SKM-1 (cell line): ENCODE measurements around the gene DGKI.

Source experiments
- DNase-seq: peaks from one replicate; lab custom pipeline; 2025; ENCODE audit not compliant: unreplicated experiment; lab: John Stamatoyannopoulos, UW

Gene DGKI

DNA sequence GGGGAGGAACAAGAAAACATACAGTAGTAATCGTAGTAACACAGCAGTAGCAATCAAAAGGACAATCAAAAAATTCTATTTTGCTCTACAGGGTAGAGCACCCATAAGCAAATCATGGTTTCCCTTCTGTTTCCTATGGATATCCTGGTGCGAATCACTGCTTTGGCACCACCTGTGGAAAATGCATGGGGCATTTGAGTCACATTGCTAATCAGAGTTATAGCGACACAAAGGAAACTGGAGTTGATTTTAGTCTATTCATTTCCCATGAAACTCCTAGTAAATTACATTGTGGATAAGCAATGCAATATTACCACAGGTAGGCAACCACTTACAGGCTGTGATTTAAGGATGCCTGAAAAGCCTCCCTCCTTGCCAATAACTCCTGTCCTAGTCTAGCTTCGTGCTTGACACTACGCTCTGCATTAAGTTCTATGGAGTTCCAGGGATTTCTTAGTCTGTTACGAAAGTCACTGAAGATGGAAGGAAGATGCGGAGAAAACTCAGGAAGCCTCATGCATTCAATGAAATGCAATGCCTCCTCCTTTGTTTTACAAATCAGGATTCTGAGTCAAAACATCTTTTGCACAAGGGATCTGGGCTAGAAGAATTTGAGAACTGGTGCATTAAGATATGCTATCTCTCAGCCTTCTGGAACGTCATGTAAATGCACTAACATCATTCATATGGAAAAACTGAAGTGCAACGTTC, 188.4 kb downstream of the DGKI start:
- no peak for DNase-seq

DNA sequence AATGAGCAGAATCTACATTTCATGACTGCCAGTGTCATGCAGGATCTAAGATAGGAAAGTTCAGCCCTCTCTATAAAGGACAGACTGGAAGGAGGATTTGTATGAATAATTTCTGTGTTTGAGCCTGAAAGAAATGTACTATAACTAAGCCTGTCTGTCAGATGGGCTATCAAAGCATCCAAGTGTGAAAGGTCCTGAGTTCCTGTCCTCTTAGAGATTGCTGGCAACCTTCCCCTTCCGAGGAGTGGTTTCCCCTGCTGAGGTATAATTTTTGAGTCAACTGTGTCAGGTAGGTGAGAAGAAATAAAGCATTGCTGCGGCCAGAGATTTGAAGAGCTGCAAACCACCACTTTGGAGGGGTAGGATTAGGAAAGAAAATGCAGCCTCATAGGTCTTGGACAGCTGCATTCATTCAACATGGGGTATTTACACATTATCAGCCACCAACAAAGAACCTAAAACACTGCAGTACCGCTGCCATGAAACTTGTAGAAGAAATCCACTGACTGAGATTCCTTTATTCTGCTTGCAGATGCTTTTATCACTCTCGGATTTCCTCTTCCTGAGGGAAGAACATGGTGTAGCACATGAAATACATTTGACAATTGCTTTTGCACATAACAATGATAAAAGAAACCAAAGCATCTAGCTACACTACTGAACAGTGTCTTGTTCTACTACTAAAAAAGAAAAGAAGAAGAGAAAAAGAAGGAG, 189.1 kb downstream of the DGKI start:
- DNase-seq: no peak

- DNase-seq: no peak
Measured at GRCh38 chr7:137656850-137657232, 189.9 kb downstream of the DGKI start.

- peak; percentile 64 for DNase-seq
Measured at GRCh38 chr7:137656227-137656849, 190.4 kb downstream of the DGKI start.

GRCh38 chr7:137655804-137656203, 191.0 kb downstream of the DGKI start:
- DNase-seq: no peak

DNA sequence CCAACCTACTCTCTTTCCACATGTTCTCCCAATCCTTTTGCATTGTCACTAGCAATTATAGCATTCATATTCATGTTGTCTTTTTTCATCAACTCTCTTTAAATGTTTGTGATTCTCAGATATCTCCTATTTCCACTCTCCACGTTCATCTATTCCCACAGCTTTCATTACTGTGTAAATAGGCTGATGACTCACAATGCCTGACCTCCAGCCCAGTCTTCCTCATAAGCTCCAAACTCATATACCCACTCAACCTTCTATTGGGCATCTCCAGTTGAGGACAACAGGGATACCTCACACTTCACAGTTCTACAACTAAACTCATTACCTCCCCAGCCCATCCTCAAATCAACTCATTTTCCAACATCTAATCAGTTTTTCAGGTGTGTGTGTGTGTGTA, 194.1 kb downstream of the DGKI start:
- no peak for DNase-seq

DNA sequence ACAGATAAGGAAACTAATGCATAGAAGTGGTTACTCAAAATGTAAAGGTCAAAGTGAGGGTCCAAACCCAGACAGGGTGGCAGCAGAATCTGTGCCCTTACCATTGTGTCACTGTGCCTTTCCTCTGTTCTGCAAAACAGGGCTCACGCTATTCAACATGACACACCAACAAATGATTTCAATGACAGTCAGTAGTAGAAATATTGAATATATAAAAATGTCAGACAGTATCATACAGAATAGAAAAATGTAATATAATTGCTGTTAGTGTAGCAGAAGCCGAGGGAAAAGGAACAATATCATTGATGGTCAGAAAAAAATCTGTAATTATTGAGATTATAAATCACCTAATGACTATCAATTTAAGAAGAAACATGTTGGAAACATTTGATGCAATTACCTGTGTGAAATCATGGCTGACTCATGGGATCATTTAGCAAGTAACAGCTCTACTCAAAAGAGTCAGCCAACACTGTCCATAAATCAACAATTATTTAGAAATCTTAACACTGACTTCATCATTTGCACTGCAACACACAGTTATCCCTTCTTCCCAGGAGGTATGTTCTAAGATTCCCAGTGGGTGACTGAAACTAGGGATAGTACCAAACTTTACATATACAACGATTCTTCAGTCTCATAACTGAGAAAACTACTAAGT, 198.7 kb downstream of the DGKI start:
- DNase-seq: no peak

DNA sequence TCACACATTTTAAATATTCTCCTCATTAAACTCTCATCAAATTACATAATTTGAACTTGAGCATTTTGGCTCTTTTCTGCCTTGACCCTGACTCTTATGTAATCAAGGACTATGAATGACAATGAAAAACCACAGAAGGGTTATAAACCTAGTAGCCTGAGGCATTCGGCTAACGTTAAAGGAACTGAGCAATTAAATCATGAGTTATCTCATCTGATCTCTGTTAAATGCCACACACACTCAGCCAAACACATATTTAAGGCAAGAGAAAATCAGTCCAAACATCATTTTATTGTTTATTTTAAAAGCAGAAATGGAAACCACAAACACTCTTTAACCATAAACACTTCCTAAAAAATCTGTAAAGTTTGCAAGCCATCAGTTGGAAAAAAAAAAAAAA, 204.3 kb downstream of the DGKI start:
- no peak for DNase-seq

- DNase-seq: no peak
Measured at GRCh38 chr7:137642031-137642430, 204.7 kb downstream of the DGKI start.

DNA sequence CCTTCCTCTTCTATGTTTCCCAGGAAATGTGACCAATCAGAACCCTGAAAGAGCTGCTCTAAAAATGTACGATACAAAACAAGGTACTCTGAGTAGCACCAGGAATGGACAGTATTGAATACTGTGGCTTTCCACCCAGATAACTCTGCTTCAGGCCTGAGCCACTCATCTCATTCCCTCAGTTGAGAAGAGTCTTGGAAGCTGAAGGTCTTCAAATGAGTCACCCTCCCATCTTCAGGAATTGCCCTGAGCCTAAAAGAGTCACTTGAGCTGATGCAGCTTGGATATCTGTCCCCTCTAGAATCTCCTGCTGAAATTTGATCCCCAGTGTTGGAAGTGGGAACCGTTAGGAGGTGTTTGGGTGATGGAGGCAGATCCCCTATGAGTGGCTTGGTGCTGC, 210.4 kb downstream of the DGKI start:
- no peak for DNase-seq

DNA sequence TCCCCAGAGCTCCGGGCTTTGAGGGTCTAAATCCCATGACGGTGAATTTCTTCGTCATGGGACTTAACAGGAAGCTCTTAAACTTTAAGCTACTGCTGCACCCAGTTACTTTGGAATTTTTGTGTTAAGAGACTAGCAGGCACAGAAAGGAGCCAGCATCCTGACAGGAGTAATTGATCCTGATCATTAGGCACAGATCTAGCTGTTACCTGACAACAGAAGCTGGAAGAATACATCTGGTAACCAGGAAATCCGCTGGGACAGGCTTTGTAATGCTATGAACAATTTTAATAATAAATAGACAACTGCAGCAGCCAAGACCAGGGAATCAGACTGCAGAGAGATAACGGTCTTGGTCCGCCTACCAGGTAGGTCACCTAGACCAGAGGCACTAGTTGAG, 210.9 kb downstream of the DGKI start:
- no peak for DNase-seq

- no peak for DNase-seq
Measured at GRCh38 chr7:137635132-137635531, 211.6 kb downstream of the DGKI start.

DNA sequence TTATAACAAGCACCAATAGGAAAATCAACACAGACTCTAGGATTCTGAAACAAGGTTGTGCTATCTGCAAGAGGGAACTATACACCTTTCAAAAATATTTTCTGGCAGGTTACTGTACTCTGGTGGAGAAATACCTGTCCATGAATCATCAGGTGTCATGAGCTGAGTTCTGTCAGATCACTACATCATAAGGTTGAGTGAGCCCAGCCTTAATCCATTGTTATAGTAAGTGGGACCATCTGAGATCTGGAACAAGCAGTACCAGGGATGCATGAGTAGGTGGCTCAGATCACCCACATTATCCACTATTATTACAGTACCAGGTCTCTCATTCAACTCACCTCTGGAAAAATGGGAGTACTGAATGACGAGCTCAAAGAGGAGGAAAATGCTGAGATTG, 212.4 kb downstream of the DGKI start:
- DNase-seq: no peak

GRCh38 chr7:137633133-137633532, 213.6 kb downstream of the DGKI start:
- DNase-seq: no peak

- no peak for DNase-seq
Measured at GRCh38 chr7:137628216-137628615, 218.6 kb downstream of the DGKI start.

DNA sequence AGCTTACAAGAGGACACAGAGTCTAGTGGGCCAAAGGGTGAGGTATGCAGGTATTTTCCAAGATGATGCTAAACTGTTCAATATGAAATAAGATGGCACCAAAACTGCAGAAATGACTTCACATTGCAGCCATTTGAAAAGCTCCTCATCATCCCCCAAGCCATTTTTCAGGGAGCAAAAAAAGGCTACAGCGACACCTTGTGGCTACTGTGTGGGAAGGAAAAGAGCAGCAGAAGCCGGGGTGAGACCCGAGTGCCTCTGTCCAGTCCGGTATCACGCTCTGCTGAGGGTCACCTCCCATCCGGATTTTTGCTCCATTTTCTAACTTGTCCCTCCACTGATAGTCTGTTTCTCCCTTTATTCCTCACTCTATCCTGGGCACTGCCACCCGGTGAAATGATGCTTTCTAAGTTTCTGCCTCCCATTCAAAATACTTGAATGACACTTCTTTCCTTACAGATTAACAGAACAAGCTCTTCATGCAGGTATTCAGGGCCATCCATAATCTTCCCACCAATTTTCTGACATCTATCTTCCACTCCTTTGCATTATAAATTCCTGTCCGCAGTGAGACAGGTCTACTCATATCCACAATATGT, 220.2 kb downstream of the DGKI start:
- DNase-seq: peak; percentile 49

DNA sequence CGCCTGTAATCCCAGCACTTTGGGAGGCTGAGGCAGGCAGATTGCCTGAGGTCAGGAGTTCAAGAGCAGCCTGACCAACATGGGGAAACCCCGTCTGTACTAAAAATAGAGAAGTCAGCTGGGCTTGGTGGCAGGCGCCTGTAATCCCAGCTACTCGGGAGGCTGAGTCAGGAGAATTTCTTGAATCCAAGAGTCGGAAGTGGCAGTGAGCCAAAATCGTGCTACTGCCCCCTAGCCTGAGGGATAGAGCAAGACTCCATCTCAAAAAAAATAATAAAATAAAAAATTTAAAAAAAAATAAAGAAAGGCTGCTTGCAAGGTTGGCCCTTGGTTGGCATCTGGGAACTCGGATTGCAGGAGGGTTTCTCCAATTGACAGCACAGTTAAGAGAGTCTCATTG, 221.6 kb downstream of the DGKI start:
- DNase-seq: no peak

DNA sequence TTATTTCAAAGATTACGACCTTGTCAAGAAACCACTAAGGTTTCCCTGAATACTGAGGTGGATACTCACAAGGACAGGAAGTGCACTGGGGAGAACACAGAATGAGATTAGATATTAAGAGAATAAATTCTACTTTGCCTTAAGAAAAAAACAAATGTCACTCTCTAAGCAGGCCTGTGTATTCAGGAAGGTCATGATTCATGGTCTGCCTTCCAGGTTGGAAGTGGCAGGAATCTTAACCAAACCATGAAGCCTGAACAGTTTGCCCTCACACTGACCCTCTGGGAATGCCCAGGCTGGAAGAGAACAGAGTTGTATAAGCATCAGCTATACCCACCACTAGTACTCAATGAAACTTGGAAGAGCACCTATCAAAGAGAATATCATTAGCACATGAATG, 227.6 kb downstream of the DGKI start:
- DNase-seq: no peak

DNA sequence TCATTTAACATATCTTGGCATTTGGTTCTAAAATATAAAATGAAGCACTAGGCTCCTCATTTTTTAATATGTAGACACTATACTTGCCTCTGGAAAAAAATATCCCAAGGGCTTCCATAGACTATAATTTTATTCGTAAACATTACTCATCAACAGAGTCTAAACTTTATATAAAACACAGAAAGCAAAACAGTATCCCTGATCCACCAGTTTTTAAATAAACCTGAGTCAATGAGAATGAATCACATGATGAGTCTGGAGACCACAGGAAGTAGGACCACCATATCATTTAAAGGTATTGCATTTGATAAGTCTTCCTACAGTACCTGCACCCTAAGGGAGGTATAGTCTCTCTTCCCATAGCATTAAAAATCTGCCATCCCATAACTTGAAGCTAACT, 228.0 kb downstream of the DGKI start:
- DNase-seq: no peak

DNA sequence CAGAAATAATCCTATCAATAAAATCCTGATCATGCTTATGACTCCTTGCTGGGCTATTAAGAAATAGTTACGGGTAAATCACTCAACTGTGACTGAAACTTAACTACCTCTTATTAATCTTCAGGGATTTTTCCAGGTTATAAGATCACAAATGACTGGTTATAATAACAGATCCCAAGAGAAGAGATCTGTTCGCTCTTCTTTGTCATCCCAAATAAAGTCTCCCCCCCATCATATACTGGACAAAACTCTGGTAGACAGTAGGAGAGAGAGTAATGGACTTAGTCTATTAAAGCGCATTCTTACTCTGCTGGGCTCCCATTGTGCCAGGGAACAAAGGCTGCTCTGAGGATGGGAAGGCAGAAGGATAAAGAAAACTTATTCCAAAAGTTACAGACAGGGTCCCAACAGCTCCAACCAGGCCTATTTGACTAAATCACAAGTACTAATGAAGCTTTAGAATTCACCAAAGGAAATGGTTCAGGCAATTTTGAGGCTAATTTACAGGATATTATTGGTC, 233.7 kb downstream of the DGKI start:
- DNase-seq: no peak

- no peak for DNase-seq
Measured at GRCh38 chr7:137611606-137612005, 235.2 kb downstream of the DGKI start.
